ENCODE measurements around the gene CEACAM4.

- TF ChIP-seq POLR2AphosphoS5 (IDR thresholded peaks at IDR 0.05; ENCODE audit: low read depth, low read length) (no peak), POLR2A (IDR thresholded peaks at IDR 0.05; ENCODE audit: low read depth, low read length) (no peak)
Observed at GRCh38 chr19:41623360-41623759, 3.5 kb downstream of the CEACAM4 start.

Data from GM12892 (cell line).